Islet precursor cell (in vitro differentiated cells): ENCODE data around the gene MARCHF11.
A peak's percentile ranks its signal among the peaks of the same experiment; 100 is the strongest.

ENCODE experiments used
- DNase-seq: peaks from one replicate; pipeline ENCODE4 v3.0.0-alpha.2; 2018

MARCHF11 gene

DNA sequence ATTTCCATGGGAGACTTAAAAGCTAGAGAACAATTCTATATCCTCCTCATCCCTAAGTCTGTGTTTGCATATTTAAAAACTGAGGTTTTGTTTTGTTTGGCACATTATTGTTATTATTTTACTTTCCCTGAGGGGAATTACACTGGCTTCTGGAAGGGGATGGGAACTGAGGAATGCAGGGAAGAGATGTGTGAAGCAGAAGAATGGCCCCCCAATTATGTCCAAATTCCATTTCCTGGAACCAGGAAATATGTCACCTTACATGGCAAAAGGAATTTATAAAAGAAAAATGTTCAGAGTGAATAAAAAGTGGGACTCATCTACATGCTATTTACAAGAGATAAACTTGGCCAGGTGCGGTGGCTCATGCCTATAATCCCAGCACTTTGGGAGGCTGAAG, 129.8 kb downstream of the MARCHF11 start:
- no peak for DNase-seq

DNA sequence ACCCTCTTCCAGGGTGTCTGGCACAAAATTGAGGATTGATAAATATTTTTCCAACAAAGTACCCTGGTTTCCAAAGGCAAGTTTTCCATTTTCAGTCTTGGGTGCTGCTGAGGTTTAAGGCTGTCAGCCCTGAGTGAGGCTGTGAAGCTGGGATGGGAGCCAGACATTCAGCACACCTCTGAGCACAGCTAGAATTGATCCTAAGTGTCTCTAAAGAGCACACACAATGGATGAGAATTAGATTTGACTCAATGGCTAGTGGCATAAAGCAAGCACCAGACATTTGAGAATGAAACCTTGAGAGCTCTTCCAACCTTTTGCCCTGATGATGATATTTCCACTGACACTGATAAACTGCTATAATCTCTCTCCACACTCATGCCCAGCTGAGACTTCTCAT, 131.5 kb downstream of the MARCHF11 start:
- no peak for DNase-seq

DNA sequence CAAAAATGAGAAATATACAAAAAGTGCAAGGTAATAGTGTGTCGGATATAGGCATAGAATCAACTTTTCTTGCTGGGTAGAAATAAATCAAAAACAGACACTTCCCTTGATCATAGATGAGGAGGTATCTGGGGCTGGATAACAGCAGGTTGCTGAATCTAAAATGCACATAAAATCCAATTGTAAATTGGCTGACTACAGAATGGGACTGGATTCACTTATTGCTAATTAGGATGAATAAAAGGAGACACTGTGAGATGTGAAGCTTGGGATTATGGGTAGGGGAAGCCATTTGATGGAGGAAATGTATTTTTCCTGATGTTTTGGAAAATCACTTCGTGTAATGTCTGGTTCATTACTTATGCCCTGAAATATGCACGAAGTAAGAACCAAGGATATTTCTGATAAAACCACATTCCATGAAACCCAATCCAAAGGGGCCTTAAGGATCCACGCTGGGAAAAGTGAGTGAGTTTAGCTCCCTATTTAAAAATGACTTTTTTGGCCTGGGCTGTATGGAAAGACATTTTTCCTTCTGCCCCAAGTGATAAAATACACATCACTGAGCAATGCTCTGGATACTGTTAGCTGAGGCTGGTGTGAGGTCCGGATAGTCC, 136.1 kb downstream of the MARCHF11 start:
- DNase-seq = no peak

DNA sequence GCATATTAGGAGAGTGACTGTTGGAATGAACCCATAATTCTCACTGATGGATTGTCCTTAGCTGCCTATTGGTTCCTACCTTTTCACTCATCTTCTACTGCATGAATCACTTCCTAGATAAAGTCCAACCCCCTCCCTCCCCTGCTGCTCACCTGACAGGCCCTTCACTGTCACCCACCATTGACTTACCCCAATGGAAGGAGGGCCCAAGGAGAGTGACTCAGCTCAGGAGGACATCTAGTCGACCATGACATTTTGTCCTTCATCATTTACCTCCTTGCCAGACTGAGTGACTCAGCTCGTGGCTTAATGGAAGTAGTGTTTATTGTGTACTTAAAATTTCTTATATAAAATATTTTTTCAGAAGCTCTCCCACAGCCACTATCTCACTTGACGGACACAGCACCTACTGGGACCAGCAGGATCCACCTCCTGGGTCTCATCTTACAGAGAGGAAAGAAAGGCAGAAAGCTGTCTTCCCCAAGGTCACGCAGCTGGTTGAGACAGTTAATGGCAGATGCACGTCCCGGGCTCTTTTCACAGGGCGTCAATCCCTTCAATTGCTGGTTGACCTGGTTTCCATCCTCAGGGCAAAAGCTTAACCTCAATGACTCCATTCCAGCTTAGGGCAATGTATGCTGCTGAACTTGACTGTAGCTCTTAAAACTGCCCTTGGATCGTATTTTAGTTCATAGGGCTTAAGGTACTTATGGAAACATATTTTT, 142.3 kb downstream of the MARCHF11 start:
- DNase-seq = no peak

DNA sequence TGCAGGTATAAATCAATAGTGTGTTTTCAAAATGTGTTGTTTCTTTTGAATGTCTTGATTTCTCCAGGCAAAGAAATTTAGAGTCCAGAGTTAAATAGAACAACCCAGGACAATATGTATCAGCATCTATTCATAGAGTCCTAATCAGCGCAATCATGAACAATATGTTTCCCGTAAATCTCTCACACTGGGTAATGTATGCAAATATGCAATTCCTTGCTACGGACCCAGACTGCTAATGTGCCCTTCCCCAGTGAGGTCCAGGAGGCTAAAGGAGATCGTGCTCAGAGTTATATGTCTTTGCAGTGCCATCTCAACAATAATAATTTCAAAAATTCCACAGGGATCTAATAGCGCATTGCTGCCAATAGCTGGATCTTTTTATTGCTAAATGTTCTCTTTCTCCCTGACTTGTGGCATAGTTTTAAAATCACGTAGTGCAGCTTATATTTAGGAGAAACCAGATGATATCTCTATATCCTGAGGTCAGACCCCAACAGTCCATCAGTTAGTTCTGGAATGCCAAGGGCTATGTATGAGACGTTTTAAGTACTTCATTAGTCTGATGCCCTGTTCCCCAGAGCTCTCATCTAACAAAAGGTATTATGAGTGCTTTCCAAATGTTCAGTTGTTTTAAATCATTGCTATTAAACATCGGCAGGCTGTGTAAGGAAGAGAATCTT, 145.1 kb downstream of the MARCHF11 start:
- no peak for DNase-seq

DNA sequence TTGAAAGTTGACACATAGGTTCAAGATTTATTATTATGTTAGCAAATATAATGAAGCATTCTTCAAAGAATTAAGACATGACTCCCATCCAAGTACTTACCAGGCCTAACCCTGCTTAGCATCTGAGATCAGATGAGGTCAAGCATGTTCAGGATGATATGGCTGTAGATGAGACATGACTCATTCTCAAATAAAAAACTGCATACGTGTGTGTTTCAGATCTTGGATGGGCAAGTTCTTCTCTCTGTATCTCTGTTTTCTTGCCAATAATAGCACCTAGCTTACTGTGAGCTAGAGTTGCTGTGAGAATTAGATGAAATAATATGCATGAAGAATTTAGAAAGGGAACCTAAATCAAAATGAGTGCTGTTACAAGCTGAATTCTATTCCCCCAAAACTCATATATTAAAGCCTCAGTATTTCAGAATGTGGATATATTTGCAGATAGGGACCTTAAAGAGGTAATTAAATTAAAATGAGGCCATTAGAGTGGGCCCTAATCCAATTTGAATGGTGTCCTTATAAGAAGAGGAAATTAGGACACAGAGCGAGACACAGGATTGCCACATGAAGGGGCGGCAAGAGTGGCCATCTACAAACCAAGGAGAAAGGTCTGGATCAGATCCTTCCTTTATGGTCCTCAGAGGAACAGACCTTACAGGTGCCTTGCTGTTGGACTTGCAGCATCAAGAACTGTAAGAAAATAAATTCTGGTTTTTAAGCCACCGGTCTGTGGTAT, 146.2 kb downstream of the MARCHF11 start:
- no peak for DNase-seq

DNA sequence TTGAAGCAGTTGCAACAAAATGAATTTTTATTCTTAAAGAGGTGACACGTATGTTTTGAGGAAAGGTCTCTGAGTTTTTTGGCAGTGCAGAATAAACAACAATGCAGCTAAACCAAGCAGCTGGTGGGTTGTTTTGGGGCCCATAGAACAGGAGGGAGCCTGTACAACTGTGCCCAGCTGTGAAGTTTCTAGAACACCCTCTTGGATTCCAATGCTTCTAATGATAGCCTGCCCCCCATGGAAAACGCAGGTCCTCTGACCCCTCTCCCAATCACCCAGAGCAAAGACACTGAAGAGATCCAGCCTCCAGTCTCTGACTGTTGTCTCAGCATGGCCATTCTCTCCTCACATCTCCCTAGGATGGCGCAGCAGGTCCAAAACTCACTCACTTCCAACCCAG, 150.9 kb downstream of the MARCHF11 start:
- DNase-seq = no peak

DNA sequence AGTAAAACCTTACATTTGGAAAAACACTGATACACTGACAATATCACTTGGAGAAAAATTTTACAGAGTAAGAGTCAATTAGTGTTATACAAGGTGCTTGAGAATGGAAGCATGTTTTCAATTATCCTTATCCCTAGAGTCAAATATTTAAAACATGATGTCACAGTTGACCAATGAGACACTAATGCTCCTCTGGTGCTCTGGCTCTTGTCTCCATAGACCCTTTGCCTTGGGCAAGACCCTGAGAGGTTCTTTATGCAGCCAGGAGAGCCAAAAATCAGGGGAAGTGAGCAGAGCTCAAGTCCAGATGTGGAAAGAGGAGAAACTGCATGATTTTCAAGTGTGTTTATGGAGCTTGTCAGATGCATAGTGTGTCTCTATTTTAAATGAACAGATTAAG, 153.9 kb downstream of the MARCHF11 start:
- DNase-seq = peak; percentile 74

DNA sequence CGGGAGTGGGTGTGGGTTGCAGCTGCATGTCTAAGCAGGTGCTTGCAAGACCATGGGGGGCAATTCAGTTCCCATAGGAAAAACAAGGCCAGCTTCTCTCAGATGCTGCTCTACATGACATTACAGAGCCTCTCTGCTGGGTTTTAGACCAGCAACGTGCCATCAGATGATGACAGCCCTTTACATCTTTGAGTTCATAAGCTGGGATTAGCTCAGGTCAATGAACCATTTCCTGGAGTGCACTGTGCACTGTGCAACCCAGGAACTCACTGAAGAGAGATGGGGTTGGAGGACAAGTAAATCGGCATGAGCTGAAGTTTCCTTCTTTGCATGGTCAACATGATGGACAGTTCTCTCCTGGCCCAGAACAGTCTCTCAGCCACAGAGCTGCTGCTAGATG, 160.6 kb downstream of the MARCHF11 start:
- no peak for DNase-seq

DNA sequence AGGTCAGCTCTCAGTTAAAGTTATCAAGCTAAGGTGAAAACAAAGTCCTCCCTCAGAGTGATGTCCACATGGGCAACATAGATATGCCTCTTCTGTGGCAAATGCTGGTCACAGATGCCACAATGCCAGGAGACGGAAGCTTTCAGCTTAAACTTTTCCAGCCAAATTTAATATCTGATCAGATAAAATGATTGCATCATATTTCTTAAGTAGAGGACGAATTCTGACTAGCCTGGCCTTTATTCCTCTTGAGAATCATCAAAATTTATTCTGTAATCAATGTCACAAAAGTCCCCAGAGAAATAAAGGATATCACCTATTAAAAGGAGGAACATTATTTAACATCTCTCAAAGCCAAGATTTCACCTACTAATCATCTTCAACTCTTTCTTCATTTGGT, 161.9 kb downstream of the MARCHF11 start:
- DNase-seq = no peak
